ELR (cell line): ENCODE measurements around the gene TIMP4.

Experiments
- DNase-seq: peaks from one replicate; pipeline ENCODE4 v3.0.0-alpha.2; 2015; ENCODE audit warnings: low read depth

The TIMP4 gene

DNA sequence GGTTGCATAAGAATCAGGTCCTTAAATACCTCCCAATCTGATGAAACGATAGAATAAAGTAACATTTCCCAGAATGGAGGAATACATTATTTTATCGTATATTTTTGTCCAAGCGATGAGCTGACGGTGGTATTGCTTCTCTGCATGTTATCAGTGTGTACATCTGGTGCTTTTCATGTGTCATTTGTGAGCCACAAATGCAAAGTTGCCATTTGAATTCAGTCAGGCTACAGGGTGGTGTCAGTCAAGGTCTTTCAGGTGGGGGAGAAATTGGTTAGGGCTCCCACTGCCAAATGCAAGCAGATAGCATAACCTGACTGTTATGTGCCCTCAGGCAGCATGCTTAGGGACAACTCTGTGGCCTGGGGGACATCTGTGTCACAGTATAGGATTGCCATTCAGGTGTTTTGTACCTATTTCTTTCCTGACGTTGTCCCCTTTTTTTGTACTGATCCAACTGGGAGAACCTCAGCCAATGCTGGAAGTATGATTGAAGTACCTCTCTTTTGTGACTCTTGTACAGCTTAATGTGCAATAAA lies 26.5 kb upstream of the TIMP4 start:
- DNase-seq = no peak

DNA sequence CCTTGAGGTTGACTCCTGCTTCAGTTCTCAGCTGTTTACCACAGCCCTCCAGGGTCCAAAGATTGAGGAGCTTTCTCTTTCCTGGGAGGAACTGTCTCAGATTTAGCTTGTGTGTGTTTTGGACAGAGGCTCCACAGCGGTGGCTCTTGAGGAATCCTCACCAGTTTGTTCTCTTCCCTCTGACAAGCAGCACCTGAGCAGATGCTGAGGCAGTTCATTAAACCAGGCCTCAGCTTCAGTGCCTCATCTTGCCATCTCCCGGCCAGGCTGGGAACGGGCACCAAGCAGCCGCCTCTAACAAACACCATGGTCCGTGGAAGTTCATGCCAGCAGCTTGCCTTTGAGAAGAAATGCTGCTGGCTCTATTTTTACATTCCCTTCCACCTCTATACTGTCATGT lies 25.8 kb upstream of the TIMP4 start:
- no peak for DNase-seq

DNA sequence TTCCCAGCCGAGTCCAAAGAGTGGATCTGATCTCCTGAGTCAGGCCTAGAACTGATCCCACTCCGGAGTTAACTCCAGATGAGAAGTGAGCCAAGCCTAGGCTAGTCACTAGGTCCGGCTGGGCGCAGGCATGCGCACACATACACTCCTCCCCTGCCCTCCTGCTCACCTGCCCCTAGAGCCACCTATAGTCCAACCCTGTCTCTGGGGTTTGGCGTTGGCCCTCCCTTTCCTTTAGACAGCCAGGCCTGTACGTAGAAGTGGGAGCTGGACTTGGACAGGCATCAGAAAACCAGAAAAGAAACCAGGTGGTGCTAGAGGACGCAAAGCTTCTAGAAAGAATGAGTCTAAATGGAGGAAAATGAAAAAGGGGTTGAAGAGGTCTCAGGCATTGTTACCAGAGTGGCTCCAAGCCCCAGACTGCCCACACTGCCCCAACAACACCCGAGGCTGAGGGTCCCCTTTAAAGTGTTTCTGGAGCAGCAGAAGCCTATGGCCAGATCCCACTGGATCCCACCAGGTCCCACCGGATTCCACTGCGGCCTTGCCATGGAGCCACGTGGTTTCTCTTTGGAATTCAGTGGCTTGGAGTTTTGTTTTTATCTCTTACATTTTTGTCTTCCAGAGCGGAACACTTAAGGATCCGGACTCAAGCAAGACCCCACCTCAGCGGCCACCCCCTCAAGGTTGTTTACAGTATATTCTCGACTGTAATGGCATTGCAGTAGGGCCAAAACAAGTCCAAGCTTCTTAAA lies 24.2 kb upstream of the TIMP4 start:
- no peak for DNase-seq

DNA sequence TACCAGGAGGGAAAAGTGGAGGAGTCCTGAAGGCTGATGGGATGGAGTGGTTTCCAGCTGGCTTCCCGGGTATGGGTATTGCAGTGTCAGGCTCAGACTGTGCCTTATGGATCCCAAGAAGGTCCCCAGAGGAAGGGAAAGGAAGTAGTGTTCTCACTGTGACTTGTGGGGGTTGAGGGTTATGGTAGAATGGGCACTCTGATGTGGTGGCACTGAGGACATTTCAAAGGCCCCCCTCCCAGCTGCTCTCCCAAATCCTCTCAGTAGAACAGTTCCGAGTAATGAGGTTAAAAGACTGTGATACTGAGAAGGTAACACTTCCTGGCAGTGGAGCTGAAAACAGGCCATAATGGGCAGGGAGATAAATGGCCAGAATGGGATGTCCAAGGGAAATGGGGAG lies 23.1 kb upstream of the TIMP4 start:
- no peak for DNase-seq

DNA sequence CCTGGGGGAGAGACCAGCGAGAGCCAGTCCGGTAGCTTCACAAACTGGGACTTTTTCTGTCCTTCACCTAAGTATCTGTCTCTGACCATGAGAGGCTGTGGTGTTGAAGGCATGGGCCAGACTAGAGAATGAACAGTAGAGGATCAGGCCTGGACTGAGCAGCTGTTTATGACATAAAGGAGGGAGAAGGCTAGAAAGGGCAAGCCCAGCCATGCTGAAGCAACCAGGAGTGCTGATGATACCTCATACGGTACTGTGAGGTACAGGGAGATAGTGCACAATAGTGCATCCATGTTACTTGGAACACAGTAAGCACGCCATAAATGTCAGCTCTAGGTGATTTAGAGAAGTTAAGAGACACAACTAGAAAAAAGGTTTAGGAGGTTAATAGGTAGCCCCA lies 22.6 kb upstream of the TIMP4 start:
- no peak for DNase-seq

DNA sequence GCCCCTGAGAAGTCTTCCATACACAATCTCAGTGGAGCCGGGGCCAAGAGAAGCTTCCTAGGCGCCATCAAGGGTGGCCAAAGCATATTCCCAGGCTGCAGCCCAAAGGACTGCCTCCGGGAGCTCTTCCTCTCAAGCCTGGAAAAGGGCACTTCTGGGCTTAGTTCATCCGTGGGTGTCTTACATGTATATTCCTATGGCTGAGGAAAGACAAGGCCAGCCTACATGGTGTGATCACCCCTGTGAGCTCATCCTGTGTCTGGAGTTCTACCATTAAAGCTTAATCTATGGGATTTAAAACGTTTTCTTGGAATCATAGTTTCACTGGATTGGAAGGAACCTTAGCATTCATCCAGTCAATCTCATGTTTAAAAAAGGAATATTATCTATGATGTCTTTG lies 21.9 kb upstream of the TIMP4 start:
- DNase-seq = no peak

DNA sequence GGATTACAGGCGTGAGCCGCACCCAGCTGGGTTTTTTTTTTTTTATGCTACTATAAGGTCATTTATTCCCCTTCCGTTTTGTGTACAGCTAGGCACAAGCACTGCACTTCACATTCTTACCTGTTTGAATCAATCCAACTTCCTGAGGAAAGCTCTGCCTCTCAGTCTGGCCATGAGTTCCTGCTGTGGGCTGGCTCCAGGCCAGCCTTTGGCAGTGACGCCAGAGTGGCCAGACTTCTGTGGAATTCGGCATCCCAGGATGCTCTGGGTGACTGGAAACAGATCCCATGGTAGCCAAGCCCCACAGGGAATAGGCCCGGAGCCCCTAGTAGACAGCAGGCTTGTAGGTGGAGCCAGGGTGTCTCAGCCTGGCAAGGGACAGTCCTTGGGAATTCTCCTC lies 21.5 kb upstream of the TIMP4 start:
- DNase-seq = peak; percentile 63

DNA sequence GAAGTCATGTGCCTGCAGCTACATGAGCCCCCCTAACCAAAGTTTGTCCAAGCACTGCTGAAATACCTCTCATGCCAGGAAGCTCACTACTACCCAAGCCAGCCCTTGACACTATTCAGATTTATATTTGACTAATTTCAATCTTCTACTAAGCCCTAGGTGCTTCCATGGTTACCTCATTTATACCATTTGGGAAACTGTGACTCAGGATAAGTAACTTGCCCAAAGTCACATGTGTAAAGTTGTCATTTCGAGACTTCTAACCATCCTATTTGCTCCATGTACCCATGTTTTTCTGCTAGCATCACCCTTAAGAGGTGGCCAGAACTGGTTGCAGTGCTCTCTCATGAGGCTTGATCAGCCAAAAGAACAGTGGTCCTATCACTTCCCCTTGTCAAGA lies 20.7 kb upstream of the TIMP4 start:
- DNase-seq = no peak

DNA sequence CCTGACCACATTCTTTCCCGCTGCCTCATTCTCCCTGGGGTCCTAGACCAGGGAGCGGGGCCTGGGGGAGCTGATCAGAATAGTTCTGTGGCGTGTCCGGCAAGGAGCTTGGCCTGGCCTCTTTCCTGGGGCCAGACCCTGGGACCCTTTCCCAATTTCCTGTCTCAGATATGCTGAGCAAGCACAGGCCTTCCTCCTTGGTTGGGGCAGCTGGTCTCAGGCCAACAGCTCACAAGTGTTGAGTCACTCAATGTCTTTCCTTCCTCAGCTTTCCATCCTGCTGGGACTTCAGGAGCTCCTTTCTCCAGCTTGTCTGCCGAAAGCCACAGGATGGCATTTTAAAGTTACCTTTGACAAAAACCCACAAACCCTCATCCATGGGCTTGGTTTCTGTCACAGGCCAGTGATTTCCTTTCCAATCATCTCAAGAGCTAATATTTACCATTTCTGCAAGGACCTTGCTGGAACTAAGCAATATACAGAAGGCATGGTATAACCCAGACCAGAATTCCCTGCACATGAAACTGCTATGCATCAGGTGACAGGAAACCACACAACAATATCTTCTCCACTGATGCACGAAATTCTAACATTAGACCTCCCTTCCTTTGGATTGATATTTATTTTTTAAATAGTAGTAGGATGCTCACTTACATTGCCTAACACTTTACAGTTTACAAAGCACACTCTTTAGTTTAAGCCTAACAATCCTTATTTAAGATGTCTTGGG lies 19.5 kb upstream of the TIMP4 start:
- peak; percentile 63 for DNase-seq

DNA sequence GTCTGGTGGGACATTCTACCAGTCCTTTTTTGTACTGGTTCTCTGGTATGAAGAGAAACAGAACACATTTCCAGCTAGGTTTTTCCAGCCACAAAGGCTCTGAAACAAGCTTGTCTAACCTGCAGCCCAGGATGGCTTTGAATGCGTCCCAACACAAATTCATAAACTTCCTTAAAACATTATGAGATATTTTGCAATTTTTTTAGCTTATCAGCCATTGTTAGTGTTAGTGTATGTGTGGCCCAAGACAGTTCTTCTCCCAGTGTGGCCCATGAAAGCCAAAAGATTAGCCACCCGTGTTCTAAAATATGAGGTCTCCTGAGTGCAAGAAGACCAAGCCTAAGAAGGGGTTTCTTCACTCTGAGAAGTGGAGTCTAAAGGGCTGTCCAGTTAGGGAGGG lies 18.4 kb upstream of the TIMP4 start:
- DNase-seq = no peak

DNA sequence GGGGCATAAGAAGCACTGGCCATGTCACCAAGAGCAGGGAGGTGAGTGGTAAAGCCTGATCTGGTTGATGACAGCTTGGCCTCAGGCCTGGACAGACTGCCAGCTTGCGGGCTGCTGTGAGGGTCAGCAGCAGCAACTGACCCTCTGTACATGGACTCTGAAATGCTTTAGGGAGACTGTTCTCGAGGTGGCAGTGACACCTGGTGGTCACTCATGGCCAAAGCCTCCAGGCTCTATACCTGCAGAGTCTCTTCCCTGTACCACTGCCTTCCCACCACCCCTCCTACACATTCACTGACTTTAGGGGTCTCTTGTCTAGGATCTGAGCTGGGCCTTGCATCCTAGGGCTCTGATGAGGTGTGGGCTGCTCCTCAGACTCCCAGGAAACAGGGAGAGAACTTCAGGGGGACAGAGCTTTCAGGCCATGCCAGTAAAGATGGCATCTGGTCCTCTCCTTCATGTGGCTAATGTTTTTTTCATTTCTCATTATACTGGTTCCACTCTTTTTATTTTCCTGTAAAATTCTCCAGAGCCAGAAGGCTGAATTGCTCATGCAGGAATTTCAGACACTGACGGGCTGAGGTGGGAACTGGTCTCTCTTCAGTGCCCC lies 17.2 kb upstream of the TIMP4 start:
- peak; percentile 57 for DNase-seq

DNA sequence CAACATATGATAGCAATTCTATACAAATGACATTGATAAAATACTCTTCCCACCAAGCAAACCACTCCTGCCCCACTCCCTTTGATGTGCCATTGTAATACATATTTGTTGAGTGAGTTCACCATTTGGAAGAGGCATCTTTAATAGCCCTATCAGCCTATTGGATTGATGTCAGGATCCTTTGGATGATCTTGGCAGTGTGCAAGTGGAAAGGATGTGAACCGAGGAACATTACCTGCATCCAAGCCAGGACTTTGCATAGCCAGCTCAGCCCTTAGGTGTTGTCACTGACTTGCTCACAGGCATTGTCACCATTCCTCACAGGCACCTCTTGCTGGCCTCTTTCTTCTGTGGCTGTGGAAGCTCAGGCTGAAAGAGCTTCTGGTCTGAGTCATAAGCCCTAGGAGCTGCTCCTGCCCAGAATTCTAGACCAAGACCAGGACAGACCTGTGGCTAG lies 16.5 kb upstream of the TIMP4 start:
- peak; percentile 24 for DNase-seq

DNA sequence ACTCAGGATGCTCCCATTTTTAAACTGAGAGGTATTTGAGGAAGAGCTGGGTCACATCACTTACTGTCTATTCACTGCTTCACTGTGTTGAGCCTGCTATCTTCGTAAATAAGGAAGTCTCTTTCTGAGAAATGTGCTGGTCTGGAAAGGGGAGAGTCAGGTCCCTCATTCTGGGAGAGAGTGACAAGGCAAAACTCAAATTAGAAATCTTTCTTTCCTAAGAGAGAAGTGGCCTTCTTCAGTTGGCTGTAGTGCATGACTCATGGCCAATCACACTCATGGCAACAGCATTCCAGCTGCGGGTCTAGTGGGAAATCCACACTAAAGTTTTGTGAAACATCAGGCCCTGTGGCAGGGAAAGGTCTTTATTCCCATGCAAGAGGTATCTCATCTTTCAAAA lies 11.5 kb upstream of the TIMP4 start:
- peak; percentile 38 for DNase-seq

DNA sequence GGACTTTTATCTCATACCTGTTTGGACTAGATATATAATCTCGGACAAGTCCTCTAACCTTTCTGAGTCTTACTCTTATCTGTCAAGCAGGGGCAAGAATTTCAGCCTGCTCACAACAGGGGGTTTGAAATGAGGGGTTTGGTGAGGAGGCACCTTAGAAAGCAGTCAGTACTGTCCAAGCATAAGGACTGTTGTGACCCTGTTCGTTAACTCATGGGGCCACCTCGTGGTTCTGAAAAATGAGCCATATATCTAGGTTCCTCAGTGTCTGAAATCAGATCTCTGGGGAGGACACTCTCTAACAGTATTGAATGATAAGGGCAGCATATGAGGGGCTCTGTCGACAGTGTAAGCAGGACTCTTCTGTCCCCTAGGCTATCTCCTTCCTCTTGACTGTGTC lies 7.2 kb upstream of the TIMP4 start:
- DNase-seq = no peak

DNA sequence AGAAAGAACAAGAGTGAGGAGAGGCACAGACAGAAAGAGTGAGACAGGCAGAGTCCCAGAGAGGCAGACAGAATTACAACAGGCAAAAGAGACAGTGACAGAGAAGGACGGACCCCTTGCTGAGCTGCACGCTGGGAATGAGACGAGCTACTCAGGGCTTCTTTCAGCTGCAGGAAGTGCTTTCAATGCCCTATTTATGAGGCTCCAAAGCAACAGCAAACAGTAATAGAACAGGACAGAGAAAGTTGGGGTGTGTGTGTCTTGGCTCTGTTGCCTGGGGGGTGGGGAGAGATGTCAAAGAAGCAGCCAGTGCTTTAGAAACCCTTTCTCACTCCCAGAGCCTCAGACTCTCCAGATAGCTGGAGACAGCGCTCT lies 502 bp upstream of the TIMP4 start:
- DNase-seq = no peak

DNA sequence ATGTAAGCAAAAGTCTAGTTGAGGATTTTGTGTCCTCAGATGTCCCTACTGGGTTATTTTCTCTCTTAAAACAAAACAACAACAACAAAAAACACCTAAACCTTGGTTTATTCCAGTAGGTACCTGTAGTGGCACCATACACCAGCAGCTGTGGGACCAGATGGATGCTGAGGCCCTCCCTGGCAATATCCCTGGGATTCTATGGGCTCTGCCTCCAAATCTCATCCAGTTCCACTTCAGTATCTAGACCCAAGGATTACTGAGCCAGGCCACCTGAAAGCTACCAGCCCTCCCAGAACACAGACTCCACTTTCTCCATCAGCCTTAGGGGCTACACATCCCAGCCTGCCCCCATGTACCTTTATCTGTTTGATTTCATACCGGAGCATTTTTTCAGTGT lies 1.7 kb downstream of the TIMP4 start:
- no peak for DNase-seq

DNA sequence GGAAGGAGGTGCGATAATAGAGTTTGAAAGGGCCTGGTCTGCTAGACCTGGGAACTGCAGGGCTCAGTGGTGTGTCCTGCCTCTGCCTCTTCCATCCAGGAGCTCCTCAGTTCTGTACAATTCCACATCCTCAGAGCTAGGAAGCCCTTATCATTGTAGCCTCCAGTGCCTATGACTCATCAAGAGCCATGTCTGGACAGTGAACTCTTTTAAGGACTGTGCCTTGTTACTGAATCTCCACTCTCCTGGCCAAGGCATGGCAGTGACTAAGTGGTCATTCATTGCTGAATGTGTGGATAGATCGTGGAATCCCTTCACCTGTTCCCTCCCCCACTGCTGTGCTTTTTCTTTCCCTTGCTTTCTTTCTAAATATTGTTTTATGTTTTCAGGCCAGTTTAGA lies 2.9 kb downstream of the TIMP4 start:
- peak; percentile 82 for DNase-seq

DNA sequence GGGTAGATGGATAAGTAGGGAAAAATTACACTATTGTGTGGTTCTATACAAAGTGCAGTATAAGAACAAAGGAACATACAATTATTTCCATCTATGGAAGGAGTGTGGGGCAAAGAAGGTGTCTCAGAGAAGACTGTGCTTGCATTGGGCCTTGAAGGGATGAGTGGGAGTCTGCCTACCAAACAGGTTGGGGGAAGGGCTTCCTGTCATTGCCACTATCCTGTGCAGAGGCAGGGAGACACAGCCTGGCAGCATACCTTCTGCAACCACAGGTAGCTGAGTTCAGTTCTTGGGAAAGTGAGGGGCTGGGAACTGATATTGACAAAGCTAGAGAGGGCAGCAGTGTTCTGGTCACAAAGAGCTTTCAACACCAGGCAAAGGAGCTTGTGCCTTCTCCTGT lies 3.4 kb downstream of the TIMP4 start:
- DNase-seq = no peak

DNA sequence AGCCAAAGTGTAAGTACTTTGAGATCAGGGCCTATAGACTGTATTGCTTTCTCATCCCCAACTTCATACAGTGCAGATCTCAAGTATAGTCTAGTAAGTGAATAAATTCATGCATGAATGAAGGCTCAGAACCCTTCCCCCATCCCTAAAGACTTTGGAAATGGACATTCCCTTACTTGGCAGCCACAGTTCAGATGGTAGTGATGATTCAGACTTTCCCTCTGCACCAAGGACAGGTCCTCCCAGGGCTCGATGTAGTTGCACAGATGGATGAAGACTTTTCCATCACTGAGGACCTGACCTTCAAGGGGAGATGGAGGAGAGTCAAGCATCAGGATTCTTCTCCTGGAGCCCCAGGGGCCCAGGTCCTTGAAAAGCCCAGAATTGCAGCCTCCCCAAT lies 4.6 kb downstream of the TIMP4 start:
- no peak for DNase-seq

DNA sequence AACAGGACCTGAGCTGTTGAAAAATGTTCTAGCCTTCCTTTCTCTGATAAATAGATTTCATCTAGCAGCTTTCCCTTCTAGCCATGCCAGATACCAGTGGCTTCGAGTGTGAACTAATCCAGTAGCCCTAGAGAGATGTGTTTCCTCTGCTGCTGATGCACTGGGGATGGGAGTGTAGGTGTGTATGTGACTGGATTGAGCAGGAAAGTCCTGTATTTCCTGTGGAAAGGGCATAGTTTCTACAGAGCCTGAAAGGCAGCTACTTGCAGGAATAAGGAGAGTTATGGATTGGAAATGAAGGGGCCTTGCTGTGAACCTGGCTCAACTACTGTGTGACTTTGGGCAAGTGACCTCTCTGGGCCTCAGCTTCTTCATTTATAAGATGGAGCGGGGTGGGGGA lies 8.6 kb downstream of the TIMP4 start:
- no peak for DNase-seq

DNA sequence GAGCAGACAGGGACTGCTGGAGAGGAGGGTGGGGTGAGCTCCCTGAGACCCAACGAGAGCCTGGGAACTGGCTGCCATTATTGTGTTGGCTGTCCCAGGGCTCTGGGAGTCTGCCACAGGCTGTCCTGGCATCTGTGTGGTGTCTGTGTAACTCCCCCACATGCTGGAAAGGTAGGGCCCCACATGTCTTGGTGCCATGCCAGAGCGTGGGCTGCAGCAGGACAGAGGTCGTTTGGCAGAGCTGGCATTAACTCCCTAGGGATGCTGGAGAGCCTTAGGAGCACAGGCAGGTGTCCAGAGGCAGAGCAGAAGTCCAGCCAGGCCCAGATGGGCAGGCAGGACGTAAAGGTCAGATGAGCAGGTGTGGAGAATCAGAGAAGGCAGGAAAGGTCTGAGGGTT lies 9.7 kb downstream of the TIMP4 start:
- DNase-seq = no peak

DNA sequence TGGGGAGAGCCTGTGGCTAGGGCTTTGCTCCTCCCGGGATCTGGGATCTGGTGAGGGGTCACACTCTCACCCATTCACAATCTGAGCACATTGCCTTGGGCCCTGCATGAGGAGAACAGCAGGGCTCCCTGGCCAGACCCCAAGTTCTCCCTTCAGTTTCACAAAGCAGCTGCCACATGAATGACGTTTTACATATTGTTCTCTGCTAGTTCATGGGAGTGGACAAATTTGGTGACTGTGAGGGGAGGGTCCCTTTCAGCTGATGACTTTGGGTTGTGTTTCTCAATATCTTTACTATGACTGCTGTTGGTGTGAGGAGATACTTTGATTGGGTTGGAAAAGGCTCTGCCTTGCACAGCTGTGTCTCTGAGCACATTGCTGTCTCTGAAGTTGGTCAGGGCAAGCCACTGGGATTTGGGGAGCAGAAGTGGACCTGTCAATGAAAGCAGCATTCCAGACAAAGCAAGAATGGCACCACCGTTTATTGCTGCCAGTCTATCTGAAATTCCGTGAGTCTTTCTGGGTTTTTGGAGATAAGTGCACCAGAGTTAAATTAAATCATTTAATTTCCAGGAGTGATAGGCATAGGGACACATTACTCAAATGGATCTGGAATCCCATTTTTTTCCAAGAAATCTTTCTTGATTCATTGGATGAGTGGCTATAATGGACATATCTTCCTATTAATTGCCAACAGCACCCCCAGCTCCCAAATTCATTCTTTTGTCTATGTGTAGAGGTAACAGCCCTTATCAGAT lies 10.3 kb downstream of the TIMP4 start:
- no peak for DNase-seq
